Keratinocyte (primary cell): ENCODE results near the gene SYT8. TPM values are rescaled to one million over a fixed set of nuclear protein-coding genes. Genes with fewer than 3 reads are reported as not detected.

Experiments
- DNase-seq: peaks from one replicate; pipeline ENCODE4 v3.0.0-alpha.2; 2011; ENCODE audit warnings: low read depth, missing footprints, low spot score
- FAIRE-seq: peaks from 2 replicates; lab custom pipeline; 2011; peaks lifted over from hg19 to GRCh38; lab: Jason Lieb, UNC
- H2AFZ ChIP-seq: 2 replicates; pipeline ENCODE4 v1.6.0; 2012; ENCODE audit warnings: low read length, control low read depth, inconsistent platforms; ENCODE audit not compliant: control insufficient read depth
- H3K27ac ChIP-seq: 2 replicates; pipeline ENCODE4 v1.5.1; 2011; ENCODE audit warnings: low read length; ENCODE audit not compliant: control insufficient read depth, insufficient read depth
- H3K27me3 ChIP-seq: 3 replicates; pipeline ENCODE4 v1.6.0; 2011; ENCODE audit warnings: low read length; ENCODE audit not compliant: control insufficient read depth, insufficient read depth; ENCODE audit errors: extremely low read depth
- H3K36me3 ChIP-seq, 2 experiments: 2 replicates in 1 of 2; 3 replicates in 1 of 2; pipeline ENCODE4 v1.5.1; 2011; ENCODE audit warnings: low read length in 2 of 2, mild to moderate bottlenecking in 1 of 2; ENCODE audit not compliant: control insufficient read depth in 2 of 2, insufficient read depth in 2 of 2; ENCODE audit errors: extremely low read depth in 1 of 2
- H3K4me1 ChIP-seq: 3 replicates; pipeline ENCODE4 v1.5.1; 2011; ENCODE audit warnings: low read length; ENCODE audit not compliant: control insufficient read depth, insufficient read depth; ENCODE audit errors: extremely low read depth
- H3K4me2 ChIP-seq: 3 replicates; pipeline ENCODE4 v1.6.0; 2011; ENCODE audit warnings: low read depth, low read length; ENCODE audit not compliant: control insufficient read depth, insufficient read depth; ENCODE audit errors: extremely low read depth
- H3K4me3 ChIP-seq, 3 experiments: fragments of 200-600 bp in 1 of 3; sonication (generic) in 1 of 3; 2 replicates in 2 of 3; 3 replicates in 1 of 3; pipeline ENCODE4 v1.5.1; 2011 to 2016; ENCODE audit warnings: low read length in 3 of 3, mild to moderate bottlenecking in 3 of 3, control low read depth in 2 of 3, inconsistent platforms in 1 of 3, low read depth in 1 of 3, mixed read lengths in 1 of 3, mixed run types in 1 of 3, moderate library complexity in 1 of 3; ENCODE audit not compliant: control insufficient read depth in 2 of 3, insufficient read depth in 2 of 3; ENCODE audit errors: extremely low read depth in 1 of 3
- H3K79me2 ChIP-seq: 2 replicates; pipeline ENCODE4 v1.6.0; 2012; ENCODE audit warnings: low read length; ENCODE audit not compliant: control insufficient read depth, insufficient read depth
- H3K9ac ChIP-seq: 3 replicates; pipeline ENCODE4 v1.6.0; 2011; ENCODE audit warnings: low read length; ENCODE audit not compliant: control insufficient read depth, insufficient read depth; ENCODE audit errors: extremely low read depth
- H3K9me1 ChIP-seq: 3 replicates; pipeline ENCODE4 v1.6.0; 2011; ENCODE audit warnings: low read length; ENCODE audit not compliant: control insufficient read depth, insufficient read depth; ENCODE audit errors: extremely low read depth
- H3K9me3 ChIP-seq: 2 replicates; pipeline ENCODE4 v1.5.1; 2012; ENCODE audit warnings: low read depth, low read length; ENCODE audit not compliant: control insufficient read depth
- H4K20me1 ChIP-seq: 3 replicates; pipeline ENCODE4 v1.6.0; 2011; ENCODE audit warnings: low read length; ENCODE audit not compliant: control insufficient read depth, insufficient read depth; ENCODE audit errors: extremely low read depth
- CTCF ChIP-seq, 3 experiments: IDR thresholded peaks in 1 of 3; conservative IDR thresholded peaks in 1 of 3; optimal IDR thresholded peaks in 1 of 3; 2 replicates in 2 of 3; 3 replicates in 1 of 3; pipeline versions ENCODE3 to v1.5.1; 2011; ENCODE audit warnings: low read length in 3 of 3, mild to moderate bottlenecking in 3 of 3, moderate library complexity in 2 of 3, control low read depth in 1 of 3, inconsistent platforms in 1 of 3; ENCODE audit not compliant: insufficient read depth in 2 of 3; ENCODE audit errors: extremely low read depth in 1 of 3
- EZH2 ChIP-seq: IDR thresholded peaks from one replicate; pipeline ENCODE4 v1.6.1; 2012; ENCODE audit warnings: inconsistent platforms, mild to moderate bottlenecking, low read length, moderate library complexity
- dilution Hi-C: fragments of 300-500 bp; cut with MboI; formaldehyde crosslinking; loops from one replicate; pipeline ENCODE4 v1.7.0; 2020; ENCODE audit warnings: low sequenced_read_pairs; ENCODE audit not compliant: extremely low pct_ligation_motif_present
- polyA plus RNA-seq, 5 experiments: library from polyadenylated mRNA; depleted of rRNA in 3 of 5; stranded (reverse) in 3 of 5; stranded (forward) in 1 of 5; unstranded in 1 of 5; fragments of >200 nt; gene quantifications; 1 replicate in 1 of 5; 2 replicates in 3 of 5; 3 replicates in 1 of 5; pipeline versions ENCODE4 v1.2.1 to v1.2.3, GENCODE V29; 2011 to 2012; ENCODE audit warnings: missing spikeins in 2 of 5, low read depth in 1 of 5, low replicate concordance in 1 of 5

The SYT8 gene
- polyA plus RNA-seq, 1 donor (not counting 4 experiments of a cell fraction or from before 2014, with no cell fraction given): 19.3 TPM

- H2AFZ ChIP-seq: no peak overlapping the region
- no peaks in the 10 kb centered on the region for H3K27me3 ChIP-seq
- TF ChIP-seq EZH2 (no peak), CTCF (optimal IDR thresholded peaks at IDR 0.05 in 1 of 3, IDR thresholded peaks at IDR 0.05 in 1 of 3, conservative IDR thresholded peaks at IDR 0.05 in 1 of 3; ENCODE audit: extremely low read depth in 1 of 3, insufficient read depth in 2 of 3, low read length in 3 of 3) (no peak)
- peaks cover 2% of the 10 kb centered on the region for H3K9me1 ChIP-seq
- FAIRE-seq (peak; percentile 99), DNase-seq (no peak)
- peaks cover 75% of the 10 kb centered on the region for H3K4me1 ChIP-seq
- H3K4me3 ChIP-seq: no peak overlapping the region
- no peaks in the 10 kb centered on the region for H3K9me3 ChIP-seq
- no peaks in the 10 kb centered on the region for H4K20me1 ChIP-seq
- peak overlapping the region; percentile 20 for H3K9ac ChIP-seq
- H3K79me2 ChIP-seq: no peaks in the 10 kb centered on the region
- dilution Hi-C loops: no loop called here
- peak overlapping the region; percentile 2 for H3K4me2 ChIP-seq
- no peaks in the 10 kb centered on the region for H3K36me3 ChIP-seq
- peak overlapping the region; percentile 7 for H3K27ac ChIP-seq
Measured at GRCh38 chr11:1829039-1829820, 5.6 kb upstream of the SYT8 start.

GRCh38 chr11:1830004-1830321 is 4.8 kb upstream of the SYT8 start:
- peak overlapping the region; percentile 61 for H3K9ac ChIP-seq
- H2AFZ ChIP-seq: no peak overlapping the region
- no peaks in the 10 kb centered on the region for H4K20me1 ChIP-seq
- H3K36me3 ChIP-seq: no peaks in the 10 kb centered on the region
- H3K9me1 ChIP-seq: peaks cover 2% of the 10 kb centered on the region
- H3K27me3 ChIP-seq: no peaks in the 10 kb centered on the region
- no peak for FAIRE-seq
- dilution Hi-C loops: no loop called here
- TF ChIP-seq EZH2 (no peak), CTCF (optimal IDR thresholded peaks at IDR 0.05 in 1 of 3, IDR thresholded peaks at IDR 0.05 in 1 of 3, conservative IDR thresholded peaks at IDR 0.05 in 1 of 3; ENCODE audit: extremely low read depth in 1 of 3, insufficient read depth in 2 of 3, low read length in 3 of 3) (no peak)
- DNase-seq: no peak
- H3K79me2 ChIP-seq: peaks cover 5% of the 10 kb centered on the region
- no peak overlapping the region for H3K4me3 ChIP-seq
- peaks cover 82% of the 10 kb centered on the region for H3K4me1 ChIP-seq
- peak overlapping the region; percentile 84 for H3K27ac ChIP-seq
- peak overlapping the region; percentile 70 for H3K4me2 ChIP-seq
- no peaks in the 10 kb centered on the region for H3K9me3 ChIP-seq
